CD4-positive, CD25-positive, alpha-beta regulatory T cell (primary cell): ENCODE measurements around the gene DPH6. TPM values are rescaled to one million over a fixed set of nuclear protein-coding genes. Genes with fewer than 3 reads are reported as not detected.

ENCODE experiments used
- ATAC-seq, 2 donors: fragments of 150-1000 bp; cut with Tn5 transposase; one replicate each; pipeline ENCODE4 v1.10.0; 2021; ENCODE audit warnings: low read depth in 2 of 2, moderate number of reproducible peaks in 2 of 2, moderate library complexity in 1 of 2
- DNase-seq, 3 donors: peaks; one replicate each; pipeline versions ENCODE4 v3.0.0 to v3.0.0-alpha.2; 2012 to 2022; ENCODE audit warnings: mixed read lengths in 1 of 3
- H3K27ac ChIP-seq: one replicate; pipeline ENCODE4 v1.7.0; 2013; ENCODE audit warnings: mild to moderate bottlenecking, low read length; ENCODE audit not compliant: insufficient read depth, poor library complexity, severe bottlenecking
- H3K27me3 ChIP-seq: one replicate; pipeline ENCODE4 v1.7.0; 2013; ENCODE audit warnings: low read length; ENCODE audit not compliant: control insufficient read depth, insufficient read depth
- H3K36me3 ChIP-seq: one replicate; pipeline ENCODE4 v1.7.0; 2013; ENCODE audit warnings: mild to moderate bottlenecking, low read length, moderate library complexity; ENCODE audit not compliant: control insufficient read depth, insufficient read depth
- H3K4me1 ChIP-seq: 2 replicates; pipeline ENCODE4 v1.7.0; 2013; ENCODE audit warnings: mild to moderate bottlenecking, low read length; ENCODE audit not compliant: insufficient read depth, control insufficient read depth, poor library complexity, severe bottlenecking
- H3K4me3 ChIP-seq: one replicate; pipeline ENCODE4 v1.7.0; 2013; ENCODE audit warnings: low read depth, mild to moderate bottlenecking, low read length, moderate library complexity
- H3K9me3 ChIP-seq, 2 experiments: 1 replicate in 1 of 2; 2 replicates in 1 of 2; pipeline ENCODE4 v1.7.0; 2013; ENCODE audit warnings: low read length in 2 of 2, mild to moderate bottlenecking in 1 of 2, moderate library complexity in 1 of 2; ENCODE audit not compliant: control insufficient read depth in 2 of 2
- H3K27ac Mint-ChIP-seq, 3 donors: one replicate each; pipeline ENCODE4 v1.8.0; 2020 to 2022; ENCODE audit warnings: mild to moderate bottlenecking in 3 of 3, mixed read lengths in 3 of 3, moderate library complexity in 2 of 3
- H3K27me3 Mint-ChIP-seq: one replicate; pipeline ENCODE4 v1.8.0; 2022; ENCODE audit warnings: mild to moderate bottlenecking, mixed read lengths
- H3K36me3 Mint-ChIP-seq: one replicate; pipeline ENCODE4 v1.8.0; 2020; ENCODE audit warnings: mixed read lengths
- H3K4me1 Mint-ChIP-seq, 4 donors: one replicate each; pipeline ENCODE4 v1.8.0; 2020 to 2022; ENCODE audit warnings: mixed read lengths in 4 of 4, mild to moderate bottlenecking in 1 of 4
- H3K4me3 Mint-ChIP-seq, 4 donors: one replicate each; pipeline ENCODE4 v1.8.0; 2020 to 2022; ENCODE audit warnings: mild to moderate bottlenecking in 4 of 4, mixed read lengths in 4 of 4, moderate library complexity in 3 of 4
- H3K9me3 Mint-ChIP-seq, 7 donors: one replicate each; pipeline ENCODE4 v1.8.0; 2020 to 2022; ENCODE audit warnings: mixed read lengths in 7 of 7, mild to moderate bottlenecking in 3 of 7, moderate library complexity in 2 of 7
- polyA plus RNA-seq, 4 donors: library from polyadenylated mRNA; unstranded; fragments of 300-500 nt; fragmentation: Illumina TruSeq; gene quantifications; one replicate each; pipeline ENCODE4 v1.2.3, GENCODE V29; 2021
- total RNA-seq: library from RNA; stranded (reverse); gene quantifications from one replicate; pipeline ENCODE4 v1.2.3, GENCODE V29; 2022

DPH6 gene
- total and polyA plus RNA-seq, 5 donors from 2014 or later, result 13.4 to 33.7 (median 21.4) TPM

DNA sequence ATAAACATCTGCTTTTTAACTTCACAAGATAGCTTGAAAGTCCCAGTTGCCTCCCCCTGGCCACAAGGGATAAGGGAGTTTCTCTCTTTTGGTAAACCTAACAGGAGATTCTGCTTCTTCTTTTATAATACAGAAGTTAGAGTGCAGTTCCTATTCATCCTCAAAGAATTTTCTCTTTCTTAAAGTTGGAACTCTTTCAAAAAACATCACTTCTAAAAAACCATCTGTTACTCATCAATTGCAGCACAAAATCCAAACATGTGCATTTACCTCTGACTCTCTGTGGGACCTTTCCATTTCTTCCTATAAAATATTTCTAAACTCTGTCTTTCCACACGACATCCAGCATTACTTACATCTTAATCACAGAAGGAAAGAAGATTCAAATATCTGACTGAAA, 5.1 kb downstream of the DPH6 start:
- peaks cover 5% of the 10 kb centered on the region for H3K36me3 Mint-ChIP-seq
- Histone ChIP-seq H3K4me1 (peaks cover 6% of the 10 kb centered on the region), H3K27ac (no peak overlapping the region), H3K36me3 (peaks cover 7% of the 10 kb centered on the region), H3K27me3 (no peaks in the 10 kb centered on the region), H3K4me3 (no peak overlapping the region), H3K9me3 (no peaks in the 10 kb centered on the region)
- peaks cover 11 to 27% (median 16%) of the 10 kb centered on the region in 4 donors for H3K4me1 Mint-ChIP-seq
- no peak overlapping the region for H3K4me3 Mint-ChIP-seq
- H3K9me3 Mint-ChIP-seq, result no peaks in the 10 kb centered on the region
- ATAC-seq (no peak), DNase-seq (no peak)
- no peaks in the 10 kb centered on the region for H3K27me3 Mint-ChIP-seq
- H3K27ac Mint-ChIP-seq, result no peak overlapping the region

DNA sequence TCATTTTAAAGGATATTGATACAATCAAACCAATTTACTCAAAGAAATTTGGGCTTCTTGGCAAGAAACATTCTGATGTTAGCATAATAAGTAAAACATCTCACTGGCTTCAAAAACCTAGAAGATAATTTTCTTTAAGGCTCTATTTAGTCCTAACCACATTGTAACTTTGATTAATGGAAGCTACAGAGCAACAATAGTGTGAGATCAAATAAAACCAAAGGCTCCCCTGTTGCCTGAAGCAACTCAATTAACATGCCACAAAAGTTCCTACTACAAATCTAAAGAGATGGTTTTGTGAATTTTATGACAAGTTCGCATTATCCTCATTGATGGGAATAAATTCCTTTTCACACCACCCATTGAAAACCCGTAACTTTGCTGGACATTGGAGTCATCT, 5.9 kb downstream of the DPH6 start:
- no peak overlapping the region for H3K27ac ChIP-seq
- H3K9me3 ChIP-seq, result no peaks in the 10 kb centered on the region
- Mint-ChIP-seq H3K27ac (no peak overlapping the region), H3K9me3 (no peaks in the 10 kb centered on the region), H3K27me3 (no peaks in the 10 kb centered on the region), H3K4me3 (no peak overlapping the region), H3K4me1 (peaks cover 8 to 20% (median 13%) of the 10 kb centered on the region in 4 donors), H3K36me3 (peaks cover 5% of the 10 kb centered on the region)
- ATAC-seq (no peak), DNase-seq (no peak)
- H3K27me3 ChIP-seq, result no peaks in the 10 kb centered on the region
- peaks cover 7% of the 10 kb centered on the region for H3K36me3 ChIP-seq
- H3K4me1 ChIP-seq, result peaks cover 2% of the 10 kb centered on the region
- no peak overlapping the region for H3K4me3 ChIP-seq

DNA sequence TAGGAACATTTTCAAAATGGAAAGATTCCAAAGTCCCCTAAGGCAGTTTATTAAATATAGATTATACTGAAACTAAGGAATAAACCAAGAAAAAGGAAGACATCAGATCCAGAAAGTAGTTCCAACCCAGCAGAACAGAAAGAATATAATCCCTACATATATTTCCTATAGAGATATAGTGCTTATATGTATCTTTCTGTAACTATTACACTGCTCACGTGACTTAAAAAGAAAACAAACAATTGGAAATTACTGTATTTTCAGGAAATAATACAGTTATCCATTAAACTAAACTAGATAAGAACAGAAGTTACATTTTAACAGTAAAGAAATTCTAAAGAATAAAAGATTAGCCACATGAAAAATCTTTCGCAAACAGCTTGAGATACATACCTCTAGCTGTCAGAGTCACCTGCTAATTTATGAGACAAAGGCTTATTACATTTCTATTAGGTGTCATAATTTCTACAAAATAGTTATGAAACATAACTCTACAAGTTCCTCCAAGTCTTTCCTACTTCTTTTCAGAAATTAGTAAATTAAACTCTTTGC, 10.5 kb downstream of the DPH6 start:
- peaks cover 28% of the 10 kb centered on the region for H3K36me3 Mint-ChIP-seq
- no peak overlapping the region for H3K27ac ChIP-seq

DNA sequence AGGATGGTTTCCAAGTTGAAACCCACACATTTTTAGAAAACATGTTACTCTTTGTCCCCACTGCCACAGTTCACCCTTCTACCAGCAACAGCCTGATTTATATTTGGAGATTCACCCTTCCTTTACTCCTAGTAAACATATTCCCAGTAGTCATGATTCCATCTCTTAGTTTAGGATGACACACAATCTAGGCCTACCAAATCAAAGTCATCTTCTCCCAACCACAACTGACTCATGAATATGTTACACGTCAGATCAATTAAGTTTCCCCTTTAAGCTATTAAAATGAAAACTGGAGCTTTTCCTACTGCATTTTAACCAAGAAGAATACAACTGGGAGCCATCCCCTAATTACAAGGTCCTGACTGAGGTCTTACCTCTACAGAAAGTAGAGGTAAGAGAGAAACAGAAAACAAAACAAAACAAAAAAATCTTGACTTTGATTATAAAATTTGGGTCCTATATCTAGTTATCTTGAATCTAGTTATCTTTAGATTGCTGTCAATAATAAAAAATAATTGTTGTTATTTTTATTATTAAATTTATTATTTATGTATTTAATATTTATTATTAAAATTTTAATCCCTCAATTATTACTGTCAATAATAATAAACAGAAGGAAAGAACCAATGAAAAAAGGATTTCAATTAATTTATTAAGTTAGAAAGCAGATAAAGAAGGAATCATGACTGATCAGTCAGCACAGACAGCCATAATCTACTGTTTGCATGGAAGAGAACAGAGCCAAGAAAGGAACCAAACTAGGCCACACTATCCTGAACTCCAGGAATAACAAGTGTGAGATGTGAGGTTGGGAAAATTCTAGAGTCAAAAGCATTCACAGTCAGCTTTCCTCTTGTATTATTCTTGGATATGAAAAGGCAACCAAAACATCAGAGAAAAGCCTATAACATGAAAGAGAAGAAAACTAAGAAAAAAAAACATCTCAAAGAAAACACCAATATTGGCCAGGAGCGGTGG, 12.5 kb downstream of the DPH6 start:
- H3K27ac Mint-ChIP-seq, result no peak overlapping the region
- no peak for DNase-seq

More for the DNA sequence above, 10.5 kb downstream of the DPH6 start:
- H3K4me3 Mint-ChIP-seq, result no peak overlapping the region
- H3K27me3 Mint-ChIP-seq, result no peaks in the 10 kb centered on the region
- Histone ChIP-seq H3K4me1 (no peaks in the 10 kb centered on the region), H3K27me3 (no peaks in the 10 kb centered on the region), H3K4me3 (no peak overlapping the region), H3K36me3 (peaks cover 17% of the 10 kb centered on the region), H3K9me3 (no peaks in the 10 kb centered on the region)
- no peak overlapping the region for H3K27ac Mint-ChIP-seq
- peaks cover 9 to 13% (median 11%) of the 10 kb centered on the region in 4 donors for H3K4me1 Mint-ChIP-seq
- peaks cover 0 to 5% (median 0%) of the 10 kb centered on the region in 7 donors for H3K9me3 Mint-ChIP-seq
- DNase-seq, result no peak
- no peak for ATAC-seq

DNA sequence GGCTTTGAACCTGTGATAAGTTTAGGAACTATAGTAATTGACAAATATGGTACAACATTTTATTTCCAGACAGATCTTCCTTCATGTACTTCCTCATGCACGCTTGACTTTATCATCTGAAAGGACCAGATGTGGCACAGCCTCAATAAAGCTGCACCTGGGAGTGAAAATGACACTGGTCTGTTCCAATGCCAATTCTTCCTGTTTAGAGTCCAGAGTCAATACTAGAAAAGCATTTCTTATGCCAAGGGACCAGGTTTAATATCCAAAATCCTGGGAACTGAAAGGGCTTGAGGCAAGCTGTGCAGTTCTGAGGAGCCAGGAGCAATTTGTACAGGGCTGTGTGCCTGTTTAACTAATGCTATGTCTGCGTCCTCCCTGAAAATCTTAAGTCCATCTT, 15.3 kb downstream of the DPH6 start:
- ATAC-seq (no peak), DNase-seq (no peak)
- peaks cover 7 to 33% (median 15%) of the 10 kb centered on the region in 4 donors for H3K4me1 Mint-ChIP-seq
- H3K9me3 Mint-ChIP-seq, result peaks cover 2 to 8% (median 5%) of the 10 kb centered on the region in 7 donors
- H3K27ac ChIP-seq, result no peak overlapping the region
- H3K9me3 ChIP-seq, result peaks cover 6 to 7% of the 10 kb centered on the region in 2 experiments
- H3K27me3 ChIP-seq, result no peaks in the 10 kb centered on the region
- H3K4me3 Mint-ChIP-seq, result no peak overlapping the region
- no peaks in the 10 kb centered on the region for H3K4me1 ChIP-seq
- H3K27me3 Mint-ChIP-seq, result no peaks in the 10 kb centered on the region
- H3K36me3 ChIP-seq, result peaks cover 16% of the 10 kb centered on the region
- H3K27ac Mint-ChIP-seq, result no peak overlapping the region
- peaks cover 48% of the 10 kb centered on the region for H3K36me3 Mint-ChIP-seq
- H3K4me3 ChIP-seq, result no peak overlapping the region

More for the DNA sequence above, 12.5 kb downstream of the DPH6 start:
- Histone ChIP-seq H3K4me3 (no peak overlapping the region), H3K4me1 (no peaks in the 10 kb centered on the region), H3K27me3 (no peaks in the 10 kb centered on the region), H3K27ac (no peak overlapping the region), H3K36me3 (peaks cover 21% of the 10 kb centered on the region), H3K9me3 (peaks cover 6 to 7% of the 10 kb centered on the region in 2 experiments)
- Mint-ChIP-seq H3K36me3 (peaks cover 46% of the 10 kb centered on the region), H3K4me3 (no peak overlapping the region), H3K4me1 (peaks cover 9 to 23% (median 10%) of the 10 kb centered on the region in 4 donors), H3K9me3 (peaks cover 0 to 8% (median 4%) of the 10 kb centered on the region in 7 donors), H3K27me3 (no peaks in the 10 kb centered on the region)
- no peak for ATAC-seq

DNA sequence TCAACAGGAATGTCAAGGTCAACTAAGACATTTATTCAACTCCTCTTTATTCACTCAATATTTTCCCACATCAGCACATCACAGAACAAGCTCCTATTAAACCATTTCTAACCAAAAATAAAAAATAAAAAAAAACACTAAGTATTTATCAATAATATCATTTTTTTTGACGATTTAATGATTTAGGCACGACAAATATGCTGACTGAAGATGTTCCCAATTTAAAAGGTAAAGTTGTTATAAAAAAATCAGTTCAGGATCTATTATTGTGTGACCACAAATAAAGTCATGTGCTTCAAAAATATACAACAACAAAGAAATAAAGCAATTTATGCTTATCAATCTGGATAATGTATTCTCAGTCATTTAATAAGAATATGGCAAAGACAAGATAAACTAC, 16.2 kb downstream of the DPH6 start:
- ATAC-seq, result no peak
- H3K9me3 Mint-ChIP-seq, result peaks cover 2 to 8% (median 5%) of the 10 kb centered on the region in 7 donors

DNA sequence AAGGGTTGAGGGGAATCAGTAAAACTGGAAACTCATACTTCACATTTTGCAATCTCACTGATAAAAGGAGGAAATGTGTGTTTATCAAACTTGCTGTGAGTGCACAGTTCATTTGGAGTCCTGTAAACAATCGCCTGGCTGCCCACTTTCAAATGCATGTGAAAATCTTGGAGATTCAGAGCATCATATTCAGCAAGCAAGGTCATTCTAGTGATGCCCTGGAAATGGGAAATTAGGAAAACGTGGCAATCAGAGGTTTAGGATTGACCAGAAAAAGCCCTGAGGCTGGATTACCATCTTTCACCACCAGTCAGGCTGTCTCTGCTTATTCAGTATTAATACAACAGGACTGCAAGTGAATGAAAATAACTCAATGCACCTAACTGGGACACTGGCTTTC, 23.9 kb downstream of the DPH6 start:
- no peaks in the 10 kb centered on the region for H3K9me3 ChIP-seq
- peak overlapping the region in 1 of 3 donors; percentile 8 for H3K27ac Mint-ChIP-seq
- no peak for DNase-seq

More for the DNA sequence above, 16.2 kb downstream of the DPH6 start:
- Histone ChIP-seq H3K9me3 (peaks cover 6 to 7% of the 10 kb centered on the region in 2 experiments), H3K4me3 (no peak overlapping the region), H3K27ac (no peak overlapping the region), H3K4me1 (no peaks in the 10 kb centered on the region), H3K27me3 (no peaks in the 10 kb centered on the region), H3K36me3 (peaks cover 16% of the 10 kb centered on the region)
- Mint-ChIP-seq H3K4me3 (no peak overlapping the region), H3K27me3 (no peaks in the 10 kb centered on the region), H3K36me3 (peaks cover 46% of the 10 kb centered on the region), H3K4me1 (peaks cover 4 to 33% (median 16%) of the 10 kb centered on the region in 4 donors), H3K27ac (no peak overlapping the region)
- no peak for DNase-seq

More for the DNA sequence above, 23.9 kb downstream of the DPH6 start:
- Histone ChIP-seq H3K27me3 (no peaks in the 10 kb centered on the region), H3K27ac (no peak overlapping the region), H3K36me3 (no peaks in the 10 kb centered on the region), H3K4me3 (no peak overlapping the region), H3K4me1 (no peaks in the 10 kb centered on the region)
- Mint-ChIP-seq H3K36me3 (no peaks in the 10 kb centered on the region), H3K9me3 (no peaks in the 10 kb centered on the region), H3K4me3 (no peak overlapping the region), H3K4me1 (peaks cover 6 to 26% (median 17%) of the 10 kb centered on the region in 4 donors), H3K27me3 (no peaks in the 10 kb centered on the region)
- no peak for ATAC-seq
